Body of pancreas (tissue), 4 donors: Measurements from ENCODE around the gene GPX6. TPM values are rescaled to one million over a fixed set of nuclear protein-coding genes. Genes with fewer than 3 reads are reported as not detected.
"Not testable (repeated sequence)": the region's sequence is repeated elsewhere in the genome, so short reads cannot be mapped to it uniquely, and the experiment has no call there.

Experiments
- ATAC-seq: fragments of 150-250 bp; one replicate; pipeline ENCODE4 v1.9.1; 2016
- DNase-seq, 4 donors: peaks; one replicate each; pipeline ENCODE4 v3.0.0-alpha.2; 2019
- H3K27ac ChIP-seq, 4 donors: fragments of 200-600 bp; sonication (generic); 1 replicate in 3 of 4; 2 replicates in 1 of 4; pipeline versions ENCODE4 v1.5.1 to v1.6.1; 2016 to 2019; ENCODE audit warnings: mild to moderate bottlenecking in 1 of 4, mixed read lengths in 1 of 4, moderate library complexity in 1 of 4
- H3K27me3 ChIP-seq, 2 donors: fragments of 200-600 bp; sonication (generic); one replicate each; pipeline ENCODE4 v1.6.0; 2016; ENCODE audit warnings: mild to moderate bottlenecking in 1 of 2
- H3K36me3 ChIP-seq, 2 donors: fragments of 200-600 bp; sonication (generic); replicated peaks in 1 of 2; 2 replicates each; pipeline ENCODE4 v1.5.1; 2016; ENCODE audit warnings: low read depth in 2 of 2; ENCODE audit not compliant: insufficient read depth in 1 of 2
- H3K4me1 ChIP-seq: fragments of 200-600 bp; sonication (generic); one replicate; pipeline ENCODE4 v1.6.0; 2016
- H3K4me3 ChIP-seq, 2 donors: fragments of 200-600 bp; sonication (generic); 1 replicate in 1 of 2; 2 replicates in 1 of 2; pipeline ENCODE4 v1.5.1; 2016 to 2019
- H3K9me3 ChIP-seq, 3 donors: fragments of 200-600 bp; sonication (generic); 1 replicate in 2 of 3; 2 replicates in 1 of 3; pipeline ENCODE4 v1.5.1; 2016
- POLR2A ChIP-seq, 3 donors: fragments of 450-650 bp; IDR thresholded peaks; one replicate each; pipeline ENCODE4 v1.6.1; 2016; ENCODE audit warnings: antibody characterized with exemption in 3 of 3, mild to moderate bottlenecking in 2 of 3
- WGBS, 2 donors: methylation state at CpG; one replicate each; pipeline ENCODE4 v1.1.5; 2017; 5-methylcytosine and 5-hydroxymethylcytosine counted together
- intact Hi-C: fragments of 100-400 bp; cut with DNase I; formaldehyde crosslinking; loops from one replicate; pipeline ENCODE4 v1.15.1; 2023
- total RNA-seq, 2 donors: library from RNA; depleted of rRNA; stranded (reverse); fragments of >200 nt; gene quantifications; one replicate each; pipeline ENCODE4 v1.1.0, GENCODE V29; 2016
- TF ChIP-seq, protein P1 (sequence below), 7 experiments: fragments of 450-650 bp in 4 of 7; fragments of 200-600 bp in 3 of 7; sonication (generic) in 3 of 7; IDR thresholded peaks; one replicate each; pipeline ENCODE4 v1.5.1; 2016 to 2019; ENCODE audit warnings: antibody characterized with exemption in 7 of 7

The GPX6 gene
- total RNA-seq, 2 donors from 2014 or later, result not detected

DNA sequence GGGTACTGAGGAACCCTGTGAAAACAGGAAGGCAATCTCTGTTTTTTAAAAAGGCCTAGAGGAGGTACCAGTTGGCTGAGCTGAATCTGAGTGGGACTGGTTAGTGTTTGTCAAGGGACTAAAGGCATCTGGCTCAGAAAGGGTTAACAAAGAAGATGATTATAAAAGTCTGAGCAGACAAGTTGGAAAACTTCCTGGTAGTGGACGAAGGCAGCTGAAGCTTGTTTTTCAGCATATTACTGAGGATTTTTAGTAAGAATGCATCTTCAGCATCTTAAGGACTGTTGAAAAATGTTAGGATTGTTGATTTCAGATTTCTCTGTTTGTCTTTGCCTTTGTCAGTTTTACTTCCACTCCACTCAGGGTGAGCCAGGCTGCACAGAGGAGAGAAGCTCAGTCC lies 15.2 kb upstream of the GPX6 start:
- no peak for DNase-seq
- Histone ChIP-seq H3K27ac (no peak overlapping the region), H3K36me3 (no peaks in the 10 kb centered on the region), H3K4me1 (no peaks in the 10 kb centered on the region), H3K9me3 (no peaks in the 10 kb centered on the region), H3K4me3 (no peak overlapping the region), H3K27me3 (no peaks in the 10 kb centered on the region)
- intact Hi-C loops, result no loop called here
- ATAC-seq, result no peak
- TF ChIP-seq POLR2A (IDR thresholded peaks at IDR 0.05), result no peak
- TF ChIP-seq, protein P1, sequence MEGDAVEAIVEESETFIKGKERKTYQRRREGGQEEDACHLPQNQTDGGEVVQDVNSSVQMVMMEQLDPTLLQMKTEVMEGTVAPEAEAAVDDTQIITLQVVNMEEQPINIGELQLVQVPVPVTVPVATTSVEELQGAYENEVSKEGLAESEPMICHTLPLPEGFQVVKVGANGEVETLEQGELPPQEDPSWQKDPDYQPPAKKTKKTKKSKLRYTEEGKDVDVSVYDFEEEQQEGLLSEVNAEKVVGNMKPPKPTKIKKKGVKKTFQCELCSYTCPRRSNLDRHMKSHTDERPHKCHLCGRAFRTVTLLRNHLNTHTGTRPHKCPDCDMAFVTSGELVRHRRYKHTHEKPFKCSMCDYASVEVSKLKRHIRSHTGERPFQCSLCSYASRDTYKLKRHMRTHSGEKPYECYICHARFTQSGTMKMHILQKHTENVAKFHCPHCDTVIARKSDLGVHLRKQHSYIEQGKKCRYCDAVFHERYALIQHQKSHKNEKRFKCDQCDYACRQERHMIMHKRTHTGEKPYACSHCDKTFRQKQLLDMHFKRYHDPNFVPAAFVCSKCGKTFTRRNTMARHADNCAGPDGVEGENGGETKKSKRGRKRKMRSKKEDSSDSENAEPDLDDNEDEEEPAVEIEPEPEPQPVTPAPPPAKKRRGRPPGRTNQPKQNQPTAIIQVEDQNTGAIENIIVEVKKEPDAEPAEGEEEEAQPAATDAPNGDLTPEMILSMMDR (IDR thresholded peaks at IDR 0.05), result no peak
- 8 to 17% methylated on average over 1 of the region's 1 CpG for WGBS, 2 donors

DNA sequence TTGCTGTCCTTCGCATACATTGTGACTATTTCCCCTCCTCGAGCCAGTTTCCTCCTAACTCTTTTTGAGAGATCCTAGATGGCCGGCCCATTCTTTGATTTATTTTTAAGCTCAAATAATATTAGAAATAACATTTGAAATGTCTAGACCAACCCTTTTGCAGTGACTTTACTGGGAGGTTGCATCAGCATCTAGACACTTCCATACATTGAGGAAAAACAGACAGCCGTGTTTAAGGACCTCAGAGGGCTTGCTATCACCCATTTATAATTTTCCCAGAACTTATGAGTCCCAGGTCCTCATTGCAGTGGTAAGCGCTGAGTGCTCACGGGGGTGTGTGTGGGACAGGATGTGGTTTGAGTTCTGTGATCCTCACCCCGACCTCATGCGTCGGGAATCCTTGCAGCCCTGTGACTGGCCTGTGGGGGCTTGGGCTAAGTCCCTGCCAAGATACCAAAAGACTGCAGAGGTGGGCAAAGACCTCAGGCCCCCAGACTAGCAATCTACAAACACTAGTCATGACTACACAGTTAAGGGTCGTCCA lies 10.0 kb upstream of the GPX6 start, which contains the start of gene GPX5:
GPX5 (plus strand) TSS at position 386 of the 544 bp plus-strand sequence; CDS start at position 519, 133 bp downstream.
- TF ChIP-seq POLR2A (IDR thresholded peaks at IDR 0.05), result no peak
- TF ChIP-seq, protein P1 (IDR thresholded peaks at IDR 0.05), result no peak
- DNase-seq, result no peak
- H3K4me3 ChIP-seq, result no peak within 1 kb of the TSS
- whole genome bisulfite sequencing, 2 donors, result 43 to 56% methylated on average over 7 to 10 of the region's 10 CpGs
- H3K27me3 ChIP-seq, result no peaks in the 10 kb centered on the region
- intact Hi-C loops, result no loop called here
- no peaks in the 10 kb centered on the region for H3K36me3 ChIP-seq
- no peaks in the 10 kb centered on the region for H3K9me3 ChIP-seq
- no peak within 1 kb of the TSS for H3K27ac ChIP-seq
- no peaks in the 10 kb centered on the region for H3K4me1 ChIP-seq
- no peak for ATAC-seq

DNA sequence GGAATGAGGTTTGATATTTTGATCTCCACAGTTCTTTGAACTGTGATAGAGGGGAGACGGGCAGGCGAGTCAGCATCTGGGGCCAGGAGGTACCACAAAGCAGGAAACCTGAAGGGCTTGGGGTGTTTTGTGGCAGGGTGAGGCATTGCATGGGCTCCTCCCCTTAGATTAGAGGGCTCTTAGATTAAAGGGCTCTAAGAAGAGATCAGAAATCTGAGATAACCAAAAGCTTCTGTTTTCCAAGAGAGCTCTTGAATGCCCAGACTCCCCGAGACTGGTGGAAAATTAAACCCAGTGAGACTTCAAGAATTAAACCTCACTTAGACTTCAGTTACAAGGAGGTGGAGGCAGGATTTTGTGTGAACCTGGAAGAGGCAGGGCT lies 7.6 kb upstream of the GPX6 start:
- no peaks in the 10 kb centered on the region for H3K36me3 ChIP-seq
- H3K4me1 ChIP-seq, result no peaks in the 10 kb centered on the region
- 36 to 42% methylated on average over 3 of the region's 3 CpGs for WGBS, 2 donors
- H3K27ac ChIP-seq, result no peak overlapping the region
- no peaks in the 10 kb centered on the region for H3K9me3 ChIP-seq
- H3K4me3 ChIP-seq, result no peak overlapping the region
- no peak for TF ChIP-seq POLR2A (IDR thresholded peaks at IDR 0.05)
- TF ChIP-seq, protein P1 (IDR thresholded peaks at IDR 0.05), result no peak
- no peak for ATAC-seq
- intact Hi-C loops, result no loop called here
- H3K27me3 ChIP-seq, result no peaks in the 10 kb centered on the region
- DNase-seq, result no peak

DNA sequence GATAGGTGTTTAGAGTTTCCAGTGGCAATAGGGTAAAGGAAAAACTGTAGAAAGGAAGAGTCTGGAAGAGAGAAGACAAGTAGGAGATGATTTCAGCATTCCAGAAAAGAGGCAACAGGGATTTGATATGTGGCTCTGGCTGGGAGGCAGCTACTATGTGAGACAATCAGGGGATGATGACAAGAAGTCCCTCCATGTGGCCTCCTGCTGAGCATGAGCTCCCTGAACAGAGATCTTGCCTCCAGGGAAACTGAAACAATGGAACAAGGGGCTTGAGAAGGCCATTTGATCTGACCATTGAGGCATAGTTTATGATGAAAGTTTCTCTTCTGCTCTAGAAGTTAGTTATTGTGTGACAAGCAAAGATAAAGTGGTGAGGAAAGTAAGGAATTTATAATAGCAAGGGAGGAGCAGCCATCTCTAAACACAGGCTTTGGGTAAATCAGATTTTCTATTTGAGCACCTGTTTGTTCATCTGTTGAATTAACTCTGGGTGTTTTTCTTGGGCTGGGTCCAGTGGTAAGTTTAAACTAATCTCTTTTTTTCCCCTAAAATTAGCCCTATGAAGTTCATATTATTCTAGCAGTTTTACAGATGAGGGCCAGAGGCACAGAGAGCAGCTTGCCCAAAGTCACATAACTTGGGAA lies 7.1 kb upstream of the GPX6 start:
- DNase-seq (no peak), ATAC-seq (no peak)
- Histone ChIP-seq H3K36me3 (no peaks in the 10 kb centered on the region), H3K9me3 (no peaks in the 10 kb centered on the region), H3K4me3 (no peak overlapping the region), H3K27me3 (no peaks in the 10 kb centered on the region), H3K4me1 (no peaks in the 10 kb centered on the region), H3K27ac (no peak overlapping the region)
- TF ChIP-seq, protein P1 (IDR thresholded peaks at IDR 0.05), result no peak
- intact Hi-C loops, result no loop called here

DNA sequence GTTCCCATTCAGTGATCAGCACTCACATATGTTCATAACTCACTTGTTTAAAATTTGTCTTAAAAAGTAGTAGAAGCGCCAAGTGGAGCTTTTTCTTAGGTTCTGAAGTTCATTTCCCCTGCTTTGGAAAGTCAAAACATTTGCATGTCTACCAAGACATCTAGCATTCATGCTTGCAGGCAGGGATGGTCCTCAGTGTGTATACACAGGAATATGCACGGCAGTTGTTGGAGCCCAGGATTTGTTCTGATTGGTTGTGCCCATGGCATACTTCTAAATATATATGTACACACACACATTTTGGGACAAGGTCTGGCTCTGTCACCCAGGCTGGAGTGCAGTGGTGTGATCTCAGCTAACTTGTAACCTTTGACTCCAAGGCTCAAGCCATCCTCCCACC lies 2.4 kb upstream of the GPX6 start:
- ATAC-seq (no peak), DNase-seq (no peak)
- Histone ChIP-seq H3K27ac (no peak overlapping the region), H3K4me1 (no peaks in the 10 kb centered on the region), H3K4me3 (no peak overlapping the region), H3K27me3 (no peaks in the 10 kb centered on the region), H3K9me3 (no peaks in the 10 kb centered on the region), H3K36me3 (no peaks in the 10 kb centered on the region)
- 58 to 59% methylated on average over 2 of the region's 2 CpGs for WGBS, 2 donors
- TF ChIP-seq POLR2A (IDR thresholded peaks at IDR 0.05), result no peak
- intact Hi-C loops, result no loop called here

DNA sequence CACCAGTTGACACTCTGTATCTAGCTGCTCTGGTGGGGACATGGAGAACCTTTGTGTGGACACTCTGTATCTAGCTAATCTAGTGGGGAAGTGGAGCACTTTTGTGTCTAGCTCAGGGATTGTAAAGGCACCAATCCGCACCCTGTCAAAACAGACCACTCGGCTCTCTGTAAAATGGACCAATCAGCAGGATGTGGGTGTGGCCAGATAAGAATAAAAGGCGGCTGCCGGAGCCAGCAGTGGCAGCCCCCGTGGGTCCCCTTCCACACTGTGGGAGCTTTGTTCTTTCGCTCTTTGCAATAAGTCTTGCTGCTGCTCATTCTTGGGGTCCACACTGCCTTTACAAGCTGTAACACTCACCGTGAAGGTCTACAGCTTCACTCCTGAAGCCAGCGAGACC lies 3.2 kb downstream of the GPX6 start:
- 85 to 86% methylated on average over 8 of the region's 8 CpGs for WGBS, 2 donors
- H3K27ac ChIP-seq, H3K36me3 ChIP-seq, H3K4me3 ChIP-seq, ATAC-seq, H3K27me3 ChIP-seq, H3K9me3 ChIP-seq, H3K4me1 ChIP-seq, intact Hi-C loops, DNase-seq: not testable (repeated sequence)
